GM21529 (cell line): ENCODE measurements around the gene EIF3B.
"Not testable (repeated sequence)": the region's sequence is repeated elsewhere in the genome, so short reads cannot be mapped to it uniquely, and the experiment has no call there.

Experiments
- ATAC-seq: cut with Tn5 transposase; IDR thresholded peaks from one replicate; pipeline ENCODE4 v1.9.1; 2021; ENCODE audit not compliant: unreplicated experiment

The EIF3B gene

GRCh38 chr7:2347351-2348063 lies 7.1 kb upstream of the EIF3B start:
- ATAC-seq: not testable (repeated sequence)

- ATAC-seq: no peak
These were observed 4.6 kb upstream of the EIF3B start for GRCh38 chr7:2350055-2350454.

- ATAC-seq: no peak
These were observed 3.8 kb upstream of the EIF3B start for GRCh38 chr7:2350861-2351260.

GRCh38 chr7:2353113-2353935 lies 1.3 kb upstream of the EIF3B start:
- no peak for ATAC-seq

GRCh38 chr7:2353936-2354185 lies 766 bp upstream of the EIF3B start:
- peak; percentile 56 for ATAC-seq

GRCh38 chr7:2354939-2355704 lies 495 bp downstream of the EIF3B start:
- peak; percentile 12 for ATAC-seq

GRCh38 chr7:2355705-2356008 lies 1.0 kb downstream of the EIF3B start:
- no peak for ATAC-seq

- ATAC-seq: no peak
These were observed 2.5 kb downstream of the EIF3B start for GRCh38 chr7:2357165-2357564.

- no peak for ATAC-seq
These were observed 2.9 kb downstream of the EIF3B start for GRCh38 chr7:2357571-2357970.

GRCh38 chr7:2358968-2359527 lies 4.4 kb downstream of the EIF3B start:
- ATAC-seq: no peak

GRCh38 chr7:2359610-2360009 lies 5.0 kb downstream of the EIF3B start:
- ATAC-seq: no peak

- ATAC-seq: no peak
These were observed 6.2 kb downstream of the EIF3B start for GRCh38 chr7:2360796-2361195.

- ATAC-seq: no peak
These were observed 7.9 kb downstream of the EIF3B start for GRCh38 chr7:2362385-2363088.

- ATAC-seq: no peak
These were observed 14.5 kb downstream of the EIF3B start for GRCh38 chr7:2369139-2369538.

- ATAC-seq: no peak
These were observed 16.7 kb downstream of the EIF3B start for GRCh38 chr7:2371329-2371728.

- ATAC-seq: no peak
These were observed 18.1 kb downstream of the EIF3B start for GRCh38 chr7:2372724-2373123.

GRCh38 chr7:2373124-2373556 lies 18.5 kb downstream of the EIF3B start:
- no peak for ATAC-seq

- no peak for ATAC-seq
These were observed 19.0 kb downstream of the EIF3B start for GRCh38 chr7:2373646-2374045.

GRCh38 chr7:2374401-2374800 lies 19.8 kb downstream of the EIF3B start:
- no peak for ATAC-seq

- no peak for ATAC-seq
These were observed 20.5 kb downstream of the EIF3B start for GRCh38 chr7:2374830-2375728.
